22Rv1 (cell line): Measurements from ENCODE around the gene GSTO2.

ENCODE experiments used
- H3K27ac ChIP-seq: fragments of 450-650 bp; 2 replicates; pipeline ENCODE4 v1.5.1; 2017
- CTCF ChIP-seq: fragments of 450-650 bp; IDR thresholded peaks from 2 replicates; pipeline ENCODE4 v1.5.1; 2017; ENCODE audit warnings: mild to moderate bottlenecking
- ZFX ChIP-seq: fragments of 450-650 bp; IDR thresholded peaks from 2 replicates; pipeline ENCODE4 v1.6.1; 2017; ENCODE audit warnings: antibody characterized with exemption, borderline replicate concordance

Gene GSTO2

DNA sequence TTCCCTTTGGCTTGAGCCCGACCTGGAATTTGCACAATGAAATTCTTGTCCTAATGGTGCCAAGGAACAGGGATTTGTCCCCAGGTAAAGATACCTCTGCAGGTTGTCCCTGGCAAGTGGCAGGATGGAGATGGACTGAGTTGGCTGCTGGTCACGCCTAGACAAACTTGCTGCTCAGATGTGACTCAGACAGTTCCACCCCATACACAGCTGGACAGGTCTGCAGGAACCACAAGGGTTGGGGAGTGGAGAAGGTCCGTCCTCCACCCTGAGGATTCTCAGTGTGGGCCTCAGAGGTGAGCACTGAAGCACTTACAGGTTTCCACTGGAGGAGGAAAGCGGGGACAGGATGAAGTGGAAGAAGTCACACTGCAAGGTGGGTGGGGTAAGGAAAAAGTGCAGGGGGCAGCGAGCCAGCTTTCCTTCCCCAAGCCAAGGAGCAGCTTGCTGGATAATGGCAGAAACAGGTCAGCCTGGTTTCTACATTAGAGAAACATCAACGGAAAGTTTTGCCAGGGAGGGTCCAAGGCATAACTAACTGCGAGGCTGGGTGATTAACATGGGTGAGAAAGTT, 48.8 kb downstream of the GSTO2 start:
- no peak overlapping the region for H3K27ac ChIP-seq
- no peak for TF ChIP-seq CTCF
- TF ChIP-seq ZFX = no peak

GRCh38 chr10:104318326-104318725, 49.3 kb downstream of the GSTO2 start:
- H3K27ac ChIP-seq = no peak overlapping the region

DNA sequence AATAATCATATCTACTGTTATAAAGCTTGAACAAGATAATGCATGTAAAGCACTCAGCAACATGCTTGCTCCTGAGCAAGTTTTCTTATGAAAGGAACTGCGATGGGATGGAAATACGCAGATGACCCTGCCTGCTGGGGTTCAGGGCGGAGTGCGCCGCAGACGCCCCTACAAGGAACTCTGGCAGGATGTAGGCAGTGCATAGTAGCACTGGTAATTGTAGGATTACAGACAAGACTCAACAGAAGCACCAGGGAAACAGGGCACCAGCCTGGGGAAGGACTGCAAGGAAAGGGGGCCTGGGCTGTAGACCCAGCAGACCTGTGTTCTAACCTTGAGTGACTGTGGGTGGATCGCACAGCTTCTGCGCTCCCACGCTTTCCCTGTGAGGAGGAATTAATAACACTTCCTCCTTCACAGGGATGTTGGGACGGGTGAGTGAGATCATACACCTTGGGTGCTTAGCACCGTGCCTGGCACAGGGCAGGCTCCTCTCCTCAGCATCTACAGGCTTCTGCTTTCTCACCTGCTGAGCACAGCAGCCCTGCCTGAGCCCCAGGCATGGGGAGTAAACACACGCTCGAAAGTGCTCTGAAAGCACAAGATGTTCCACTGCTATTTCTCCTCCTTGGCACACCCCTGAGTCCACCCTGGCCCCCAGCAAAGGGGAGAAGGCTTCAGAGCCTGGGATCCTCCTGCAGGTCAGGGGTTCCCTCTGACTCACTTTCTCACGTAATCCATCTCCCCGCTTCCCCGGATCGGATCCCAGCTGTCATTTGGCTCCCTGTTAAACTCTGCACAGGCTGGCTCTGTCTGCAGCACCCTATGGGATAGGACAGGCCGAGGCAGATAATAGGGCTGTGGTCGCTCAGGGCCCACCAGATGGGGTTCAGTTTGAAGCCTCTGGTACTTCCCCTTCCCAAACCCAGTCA, 50.1 kb downstream of the GSTO2 start:
- TF ChIP-seq ZFX = no peak
- no peak for TF ChIP-seq CTCF
- no peak overlapping the region for H3K27ac ChIP-seq

More at GRCh38 chr10:104318326-104318725, 49.3 kb downstream of the GSTO2 start:
- TF ChIP-seq ZFX = no peak
- TF ChIP-seq CTCF = no peak

DNA sequence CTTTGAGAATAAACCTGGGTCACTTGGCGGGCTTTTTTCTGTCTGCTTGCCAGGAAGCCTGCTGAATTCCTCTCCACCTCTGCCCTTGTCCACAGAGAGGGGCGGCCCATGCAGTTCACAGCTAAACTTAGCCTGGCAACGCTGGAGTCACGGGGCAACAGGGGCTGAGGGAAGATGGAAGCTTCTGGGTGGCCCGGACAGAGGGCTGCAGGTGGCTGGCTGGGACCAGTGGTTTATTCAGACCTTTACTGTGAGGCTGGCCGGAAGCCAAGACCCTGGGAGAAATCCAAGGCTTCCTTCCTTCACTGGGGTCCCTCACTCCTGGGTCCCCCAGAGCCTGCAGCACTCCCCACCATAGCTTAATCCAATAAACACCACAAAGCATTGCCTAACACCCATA, 52.2 kb downstream of the GSTO2 start:
- no peak overlapping the region for H3K27ac ChIP-seq
- TF ChIP-seq ZFX = no peak

DNA sequence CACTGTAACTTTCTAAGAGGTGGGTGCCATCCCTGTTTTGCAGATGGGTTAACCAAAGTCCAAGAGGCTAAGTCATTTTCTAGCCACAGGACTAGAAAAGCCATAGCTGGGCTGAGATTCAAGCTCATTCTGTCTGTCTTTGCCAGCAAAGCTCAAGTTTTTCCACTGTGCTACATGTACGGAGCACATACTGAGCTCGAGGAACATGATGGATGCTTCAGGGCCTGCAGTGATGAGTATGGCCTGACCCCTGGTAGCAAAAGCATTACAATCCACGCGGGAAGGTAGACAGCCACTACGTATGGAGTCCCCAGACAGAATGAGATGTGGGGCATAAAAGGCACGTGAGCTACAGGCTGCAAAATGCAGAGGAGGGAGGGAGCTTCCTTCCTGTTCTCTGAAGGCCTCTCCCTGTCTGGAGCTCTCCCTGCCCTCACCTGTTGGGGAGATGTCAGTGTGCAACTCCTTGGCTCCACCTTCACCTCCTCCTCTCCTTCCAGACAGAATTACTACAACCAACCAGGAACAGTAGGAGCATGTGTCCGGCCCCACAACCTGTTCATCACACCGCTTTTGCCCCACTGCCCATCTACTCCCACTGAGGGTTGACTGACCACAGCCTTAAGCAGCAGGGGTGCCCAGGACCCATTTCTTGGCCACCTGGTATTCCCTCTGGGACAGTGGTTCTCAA, 52.9 kb downstream of the GSTO2 start:
- TF ChIP-seq CTCF (no peak), ZFX (no peak)
- no peak overlapping the region for H3K27ac ChIP-seq

- no peak overlapping the region for H3K27ac ChIP-seq
Measured at GRCh38 chr10:104322416-104322782, 53.4 kb downstream of the GSTO2 start.

More at GRCh38 chr10:104322416-104322782, 53.4 kb downstream of the GSTO2 start:
- TF ChIP-seq CTCF (no peak), ZFX (no peak)
